Lung (tissue), 12 donors: ENCODE measurements around the gene RNF14. TPM values are rescaled to one million over a fixed set of nuclear protein-coding genes. Genes with fewer than 3 reads are reported as not detected.
A peak's percentile ranks its signal among the peaks of the same experiment; 100 is the strongest.

ENCODE experiments used
- ATAC-seq: fragments of 200-7000 bp; cut with Tn5 transposase; one replicate; pipeline ENCODE4 v1.9.1; 2020; ENCODE audit warnings: moderate number of reproducible peaks; ENCODE audit not compliant: insufficient read depth, low FRiP score
- DNase-seq, 3 donors: peaks; one replicate each; pipeline ENCODE4 v3.0.0-alpha.2; 2013 to 2017
- H3K27ac ChIP-seq, 2 donors: one replicate each; pipeline ENCODE4 v1.5.1; 2013; ENCODE audit warnings: mild to moderate bottlenecking in 2 of 2, moderate library complexity in 2 of 2, control low read depth in 1 of 2, inconsistent platforms in 1 of 2, low read depth in 1 of 2, low read length in 1 of 2
- H3K27me3 ChIP-seq, 3 donors: one replicate each; pipeline ENCODE4 v1.5.1; 2013; ENCODE audit warnings: low read length in 2 of 3; ENCODE audit not compliant: control insufficient read depth in 3 of 3, insufficient read depth in 3 of 3
- H3K36me3 ChIP-seq, 4 donors: one replicate each; pipeline ENCODE4 v1.5.1; 2013; ENCODE audit warnings: low read length in 4 of 4, mild to moderate bottlenecking in 1 of 4, moderate library complexity in 1 of 4; ENCODE audit not compliant: control insufficient read depth in 4 of 4, insufficient read depth in 4 of 4
- H3K4me1 ChIP-seq, 5 donors: one replicate each; pipeline ENCODE4 v1.5.1; 2013; ENCODE audit warnings: low read length in 5 of 5, mild to moderate bottlenecking in 2 of 5, moderate library complexity in 1 of 5; ENCODE audit not compliant: control insufficient read depth in 5 of 5, insufficient read depth in 5 of 5
- H3K4me3 ChIP-seq: one replicate; pipeline ENCODE4 v1.5.1; 2013; ENCODE audit warnings: mild to moderate bottlenecking, control low read depth, moderate library complexity
- H3K9ac ChIP-seq, 2 donors: one replicate each; pipeline ENCODE4 v1.5.1; 2013; ENCODE audit warnings: low read length in 2 of 2, control low read depth in 1 of 2; ENCODE audit not compliant: insufficient read depth in 1 of 2
- H3K9me3 ChIP-seq, 4 donors: one replicate each; pipeline ENCODE4 v1.5.1; 2013; ENCODE audit warnings: low read length in 3 of 4, mild to moderate bottlenecking in 1 of 4, moderate library complexity in 1 of 4; ENCODE audit not compliant: control insufficient read depth in 4 of 4, insufficient read depth in 3 of 4
- WGBS, 2 donors: extraction: QIAGEN DNeasy Blood & Tissue Kit; methylation state at CpG; one replicate each; pipeline ENCODE4 v1.1.7; 2013; 5-methylcytosine and 5-hydroxymethylcytosine counted together
- polyA plus RNA-seq, 2 donors: library from polyadenylated mRNA; stranded (reverse); fragments of 200-250 nt; gene quantifications; one replicate each; pipeline ENCODE4 v1.2.1, GENCODE V29; 2013
- total RNA-seq, 2 donors: library from RNA; depleted of rRNA in 1 of 2; stranded (reverse); fragments of >200 nt in 1 of 2; gene quantifications; one replicate each; pipeline ENCODE4 v1.2.1, GENCODE V29; 2014 to 2021
- TF ChIP-seq, protein P1 (sequence below): IDR thresholded peaks from 2 replicates; pipeline ENCODE4 v1.5.1; 2012; ENCODE audit warnings: mild to moderate bottlenecking; ENCODE audit errors: control extremely low read depth, extremely low read depth
- donor health status: control.
- donor health status: control.
- donor health status: Bipolar disorder and iron deficiency.
- donor health status: healthy.
- donor health status: DM: yes; HTN: yes; CAD: no.

The RNF14 gene
- total and polyA plus RNA-seq, 4 donors: 16.8 to 66.0 (median 45.1) TPM

GRCh38 chr5:142014911-142015584 lies 46.1 kb downstream of the RNF14 start:
- H3K4me1 ChIP-seq: peaks cover 0 to 10% (median 5%) of the 10 kb centered on the region in 5 donors
- DNase-seq: peak in 2 of 3 donors; percentile 62 to 68
- WGBS, 2 donors: 53 to 65% methylated on average over 7 of the region's 7 CpGs
- no peak for ATAC-seq
- H3K4me3 ChIP-seq: no peak overlapping the region
- TF ChIP-seq, protein P1, sequence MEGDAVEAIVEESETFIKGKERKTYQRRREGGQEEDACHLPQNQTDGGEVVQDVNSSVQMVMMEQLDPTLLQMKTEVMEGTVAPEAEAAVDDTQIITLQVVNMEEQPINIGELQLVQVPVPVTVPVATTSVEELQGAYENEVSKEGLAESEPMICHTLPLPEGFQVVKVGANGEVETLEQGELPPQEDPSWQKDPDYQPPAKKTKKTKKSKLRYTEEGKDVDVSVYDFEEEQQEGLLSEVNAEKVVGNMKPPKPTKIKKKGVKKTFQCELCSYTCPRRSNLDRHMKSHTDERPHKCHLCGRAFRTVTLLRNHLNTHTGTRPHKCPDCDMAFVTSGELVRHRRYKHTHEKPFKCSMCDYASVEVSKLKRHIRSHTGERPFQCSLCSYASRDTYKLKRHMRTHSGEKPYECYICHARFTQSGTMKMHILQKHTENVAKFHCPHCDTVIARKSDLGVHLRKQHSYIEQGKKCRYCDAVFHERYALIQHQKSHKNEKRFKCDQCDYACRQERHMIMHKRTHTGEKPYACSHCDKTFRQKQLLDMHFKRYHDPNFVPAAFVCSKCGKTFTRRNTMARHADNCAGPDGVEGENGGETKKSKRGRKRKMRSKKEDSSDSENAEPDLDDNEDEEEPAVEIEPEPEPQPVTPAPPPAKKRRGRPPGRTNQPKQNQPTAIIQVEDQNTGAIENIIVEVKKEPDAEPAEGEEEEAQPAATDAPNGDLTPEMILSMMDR: peak; percentile 39
- H3K9ac ChIP-seq: no peak overlapping the region
- H3K36me3 ChIP-seq: no peaks in the 10 kb centered on the region
- peak overlapping the region in 1 of 2 donors; percentile 26 for H3K27ac ChIP-seq
- H3K9me3 ChIP-seq: peaks cover 0 to under 1% (median 0%) of the 10 kb centered on the region in 4 donors
- H3K27me3 ChIP-seq: no peaks in the 10 kb centered on the region

DNA sequence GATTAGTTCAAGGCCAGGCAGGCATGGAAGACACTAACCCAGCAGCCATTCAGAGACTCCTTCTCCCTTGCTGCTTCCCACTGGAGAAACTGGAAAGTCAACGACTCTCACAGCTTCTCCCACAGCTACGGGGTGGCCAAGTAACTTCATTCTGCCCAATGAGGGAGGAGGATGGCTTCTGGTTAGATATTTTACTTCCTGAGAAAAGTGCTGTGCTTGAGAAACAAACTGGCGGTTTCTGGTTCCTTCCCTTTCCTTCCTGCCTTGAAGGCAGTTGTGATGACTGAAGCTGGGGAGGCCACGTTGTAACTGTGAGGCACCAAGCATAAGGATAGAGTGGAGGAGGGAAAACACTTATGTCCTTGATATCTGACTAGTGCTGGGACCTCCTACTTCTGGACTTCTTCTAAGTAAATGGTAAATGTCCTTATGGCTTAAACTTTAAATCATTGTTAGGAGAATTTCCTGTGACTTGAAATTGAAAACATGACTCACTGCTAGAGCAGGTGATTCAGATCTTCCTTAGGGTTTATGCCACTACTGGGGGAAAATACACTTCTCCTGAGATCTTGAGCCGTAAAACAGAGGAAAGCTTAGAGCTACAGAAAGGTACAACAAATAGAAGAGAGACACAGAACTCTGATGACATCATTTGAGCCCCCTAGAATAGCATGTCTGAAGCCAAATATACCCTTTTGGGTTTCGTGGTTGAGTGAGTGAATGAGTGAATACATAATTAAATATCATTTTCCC lies 47.1 kb downstream of the RNF14 start:
- 29 to 48% methylated on average over 6 of the region's 6 CpGs for WGBS, 2 donors
- H3K27ac ChIP-seq: peak overlapping the region in 1 of 2 donors; percentile 73
- TF ChIP-seq, protein P1: no peak
- peak in 1 of 3 donors; percentile 19 for DNase-seq
- H3K27me3 ChIP-seq: no peaks in the 10 kb centered on the region
- no peaks in the 10 kb centered on the region for H3K36me3 ChIP-seq
- no peak overlapping the region for H3K4me3 ChIP-seq
- ATAC-seq: peak; percentile 29
- peaks cover 0 to 10% (median 5%) of the 10 kb centered on the region in 5 donors for H3K4me1 ChIP-seq
- peaks cover 0 to 3% (median 0%) of the 10 kb centered on the region in 4 donors for H3K9me3 ChIP-seq
- no peak overlapping the region for H3K9ac ChIP-seq

- Histone ChIP-seq H3K9ac (no peak overlapping the region), H3K27ac (peak overlapping the region in 1 of 2 donors; percentile 33), H3K36me3 (no peaks in the 10 kb centered on the region), H3K27me3 (no peaks in the 10 kb centered on the region), H3K4me3 (no peak overlapping the region), H3K9me3 (peaks cover 0 to 3% (median 0%) of the 10 kb centered on the region in 4 donors), H3K4me1 (peaks cover 0 to 10% (median 5%) of the 10 kb centered on the region in 5 donors)
- 83 to 84% methylated on average over 4 of the region's 4 CpGs for WGBS, 2 donors
- no peak for ATAC-seq
- TF ChIP-seq, protein P1: no peak
- DNase-seq: no peak
Observed at GRCh38 chr5:142016556-142016955, 47.7 kb downstream of the RNF14 start.
